HG03575 (cell line): ENCODE data around the gene DDI2.
"Not testable (repeated sequence)": the region's sequence is repeated elsewhere in the genome, so short reads cannot be mapped to it uniquely, and the experiment has no call there.

Experiments
- ATAC-seq: cut with Tn5 transposase; IDR thresholded peaks from one replicate; pipeline ENCODE4 v1.9.1; 2021; ENCODE audit not compliant: unreplicated experiment, insufficient number of reproducible peaks, low FRiP score; ENCODE audit errors: extremely low read depth

The DDI2 gene

GRCh38 chr1:15627343-15627988, 10.2 kb downstream of the DDI2 start:
- peak; percentile 67 for ATAC-seq

- ATAC-seq, result no peak
Observed at GRCh38 chr1:15628003-15628402, 10.7 kb downstream of the DDI2 start.

DNA sequence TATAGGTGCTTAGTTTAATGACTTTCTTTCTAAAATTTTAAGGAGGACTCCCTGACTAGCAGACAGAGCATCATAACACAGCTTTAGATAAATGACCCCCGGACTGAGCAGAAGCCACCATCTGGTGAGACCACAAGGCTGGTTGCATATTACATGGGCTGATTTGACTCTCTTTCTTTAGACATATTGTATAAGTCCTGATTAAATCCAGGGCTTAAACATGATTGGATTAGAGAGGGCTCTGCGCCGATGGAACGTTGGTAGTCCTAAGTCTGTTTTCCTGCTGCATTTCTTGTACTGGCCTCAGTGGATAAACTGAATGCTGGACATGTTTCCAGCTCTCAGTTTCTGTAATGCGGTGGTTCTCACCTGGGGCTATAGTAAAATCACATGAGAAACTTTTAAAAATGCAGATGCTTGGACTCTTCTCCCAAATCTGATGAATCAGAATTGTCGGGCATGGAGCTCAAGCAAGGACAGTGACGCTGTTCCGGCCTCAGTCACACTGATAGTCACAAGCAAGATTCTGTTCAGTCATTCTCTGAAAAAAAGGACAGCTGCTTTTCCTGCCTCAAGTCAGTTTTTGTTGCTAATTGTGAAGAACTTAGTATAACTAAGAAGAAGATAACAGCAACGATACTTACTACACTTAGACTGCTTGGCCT, 16.6 kb downstream of the DDI2 start:
- no peak for ATAC-seq

- ATAC-seq, result no peak
Observed at GRCh38 chr1:15636436-15636835, 19.2 kb downstream of the DDI2 start.

DNA sequence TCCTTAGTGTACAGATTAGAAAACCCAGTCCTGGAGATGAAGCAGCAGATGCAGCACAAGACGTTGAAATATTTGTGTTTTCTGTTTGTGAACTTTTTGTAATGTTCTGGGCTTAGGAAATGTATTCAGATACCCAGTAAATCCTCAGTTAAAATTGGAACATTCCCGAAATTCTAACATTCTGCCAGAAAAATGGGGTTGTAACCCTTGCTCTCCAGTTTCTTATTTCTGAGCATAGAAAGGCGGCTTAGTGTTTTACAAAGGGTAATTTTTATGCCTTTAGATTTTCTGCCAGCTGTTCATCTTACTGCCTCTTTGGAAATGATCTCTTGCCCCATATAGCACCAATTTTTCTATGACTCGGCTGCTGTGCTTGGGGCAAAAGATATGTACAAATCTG, 20.6 kb downstream of the DDI2 start:
- ATAC-seq, result no peak

DNA sequence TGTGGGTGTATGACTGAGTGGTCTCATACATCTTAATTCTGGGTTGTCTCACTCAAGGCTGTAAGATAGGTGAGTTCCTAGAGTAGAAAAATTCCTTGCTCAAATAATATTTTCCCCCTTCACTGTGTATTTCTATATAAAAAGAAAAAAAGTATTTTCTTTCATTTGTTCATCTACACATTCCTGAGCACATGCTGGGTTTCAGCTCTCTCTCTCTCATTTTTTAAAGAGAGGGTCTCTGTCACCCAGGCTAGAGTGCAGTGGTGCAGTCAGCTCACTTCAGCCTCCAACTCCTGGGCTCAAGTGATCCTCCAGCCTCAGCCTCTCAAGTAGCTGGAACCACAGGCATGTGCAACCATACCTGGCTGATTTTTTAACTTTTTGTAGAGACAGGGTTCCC, 22.0 kb downstream of the DDI2 start:
- no peak for ATAC-seq

DNA sequence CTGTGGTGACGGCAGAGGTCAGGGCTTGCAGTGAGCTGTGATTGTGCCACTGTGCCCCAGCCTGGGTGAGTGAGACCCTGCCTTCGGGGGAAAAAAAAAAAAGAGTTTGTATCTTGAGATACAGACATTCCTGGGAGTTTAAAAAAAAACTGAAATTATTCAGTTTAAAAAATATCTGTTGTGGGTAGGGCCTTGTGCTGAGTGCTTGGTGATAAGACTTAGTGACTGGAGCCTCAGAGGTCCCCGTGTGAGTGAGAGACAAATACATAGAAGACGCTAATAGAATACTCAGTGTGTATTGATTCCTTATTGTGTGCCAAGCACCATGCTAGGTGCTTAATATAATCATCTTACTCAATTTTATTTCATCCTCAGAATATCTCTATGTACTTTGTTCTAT, 22.7 kb downstream of the DDI2 start:
- ATAC-seq, result no peak

DNA sequence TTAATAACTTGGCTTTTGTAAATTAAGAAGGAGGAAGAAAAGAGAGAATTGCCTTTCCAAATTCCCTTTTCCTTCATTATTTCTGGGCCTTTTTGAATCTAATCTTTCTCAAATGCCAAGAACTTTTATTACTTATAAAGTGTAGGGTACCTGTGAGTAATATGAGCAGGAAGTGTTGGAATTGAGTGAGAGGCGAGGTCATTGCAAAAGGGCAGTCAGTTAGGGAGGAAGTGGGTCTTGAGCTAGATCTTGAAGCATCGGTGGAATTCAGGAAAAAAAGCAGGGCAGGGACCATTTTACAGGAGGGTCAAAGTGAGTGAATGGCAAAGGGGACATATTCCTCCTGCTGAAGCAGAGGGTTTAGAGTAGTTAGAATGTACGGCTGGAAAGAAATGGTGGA, 23.4 kb downstream of the DDI2 start:
- ATAC-seq, result no peak

- no peak for ATAC-seq
Observed at GRCh38 chr1:15649937-15650336, 32.7 kb downstream of the DDI2 start.

DNA sequence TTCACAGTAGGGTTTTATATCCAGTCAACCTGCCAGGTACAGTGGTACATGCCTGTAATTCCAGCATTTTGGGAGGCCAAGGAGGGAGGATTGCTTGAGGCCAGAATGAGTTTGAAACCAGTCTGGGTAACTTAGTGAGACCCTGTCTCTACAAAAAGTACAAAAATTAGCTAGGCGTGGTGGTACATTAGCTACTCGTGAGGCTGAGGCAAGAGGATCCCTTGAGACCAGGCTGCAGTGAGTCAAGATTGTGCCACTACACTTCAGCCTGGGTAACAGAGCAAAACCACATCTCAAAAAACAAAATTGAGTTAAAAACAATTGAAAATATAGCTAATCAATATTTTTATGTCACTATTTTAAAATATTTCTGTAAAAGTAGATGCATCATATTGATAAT, 33.2 kb downstream of the DDI2 start:
- no peak for ATAC-seq

DNA sequence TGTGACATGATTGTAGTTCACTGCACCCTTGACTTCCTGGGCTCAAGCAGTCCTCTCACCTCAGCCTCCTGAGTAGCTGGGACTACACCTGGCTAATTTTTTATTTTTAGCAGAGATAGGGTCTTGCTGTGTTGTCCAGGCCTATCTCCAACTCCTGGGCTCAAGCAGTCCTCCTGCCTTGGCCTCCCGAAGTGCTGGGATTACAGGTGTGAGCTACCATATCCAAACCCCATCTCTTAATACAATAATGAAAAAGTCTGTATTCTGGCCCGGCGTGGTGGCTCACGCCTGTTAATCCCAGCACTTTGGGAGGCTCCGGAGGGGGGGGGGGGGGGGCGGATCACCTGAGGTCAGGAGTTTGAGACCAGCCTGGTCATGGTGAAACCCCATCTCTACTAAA, 34.9 kb downstream of the DDI2 start:
- ATAC-seq, result not testable (repeated sequence)

DNA sequence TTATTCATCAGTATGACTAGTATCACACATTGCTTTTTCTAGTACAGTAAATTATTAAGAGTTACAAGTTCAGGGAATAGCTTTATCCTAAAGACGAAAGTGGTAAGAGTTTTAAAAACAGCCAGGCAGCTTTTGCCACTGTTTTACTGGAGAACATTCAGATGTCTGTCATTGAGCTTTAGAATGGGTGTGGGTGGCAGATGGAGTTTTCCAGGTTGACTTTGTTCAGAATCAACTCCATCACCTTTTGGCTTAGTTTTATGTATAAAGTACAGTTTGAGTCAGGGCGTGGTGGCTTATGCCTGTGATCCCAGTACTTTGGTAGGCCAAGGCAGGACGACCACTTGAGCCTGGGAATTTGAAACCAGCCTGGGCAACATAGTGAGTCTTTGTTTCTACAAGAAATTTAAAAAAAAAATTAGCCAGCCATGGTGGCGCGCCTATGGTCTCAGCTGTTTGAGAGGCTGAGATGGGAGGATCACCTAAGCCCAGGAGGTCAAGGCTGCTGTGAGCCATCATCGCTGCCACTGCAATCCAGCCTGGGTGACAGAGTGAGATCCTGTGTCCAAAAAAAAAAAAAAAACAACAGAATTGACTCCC, 36.9 kb downstream of the DDI2 start:
- ATAC-seq, result no peak

DNA sequence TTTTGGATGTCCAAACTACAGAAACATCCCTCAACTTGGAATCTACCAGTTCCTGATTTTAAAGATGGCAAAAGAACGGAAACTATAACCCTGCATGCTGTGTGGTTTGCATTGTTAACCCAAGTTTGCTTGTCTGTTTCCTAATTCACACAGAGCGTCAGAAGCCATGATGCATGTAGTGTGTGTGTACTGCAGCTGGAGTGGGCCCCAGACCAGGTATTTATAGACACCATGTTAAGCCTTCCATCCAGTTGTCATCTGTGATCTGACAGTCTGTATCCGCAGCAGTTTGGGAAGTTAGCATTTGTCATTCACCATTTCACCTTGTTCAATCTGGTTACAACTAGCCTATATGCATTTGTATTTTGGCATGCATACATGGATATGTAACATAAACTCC, 39.2 kb downstream of the DDI2 start:
- ATAC-seq, result no peak

DNA sequence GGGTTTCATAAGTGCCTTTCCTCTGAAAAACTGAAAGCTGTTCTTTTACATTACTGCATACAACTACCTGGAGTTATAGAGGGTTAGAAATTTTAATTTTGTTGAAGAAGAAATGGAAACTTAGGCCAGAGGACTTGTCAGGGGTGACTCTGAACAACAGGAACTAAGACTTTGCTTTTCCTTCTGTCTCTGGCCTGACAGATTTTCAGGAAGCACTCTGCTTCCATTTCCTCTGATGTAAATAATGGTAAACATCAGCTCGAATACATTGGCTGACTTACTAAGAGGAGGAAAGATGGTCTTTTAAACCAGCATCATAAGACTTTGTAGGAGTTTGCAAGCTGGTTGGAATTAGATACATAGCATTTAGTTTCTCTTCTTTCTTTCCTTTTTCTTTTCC, 39.8 kb downstream of the DDI2 start:
- ATAC-seq, result no peak

DNA sequence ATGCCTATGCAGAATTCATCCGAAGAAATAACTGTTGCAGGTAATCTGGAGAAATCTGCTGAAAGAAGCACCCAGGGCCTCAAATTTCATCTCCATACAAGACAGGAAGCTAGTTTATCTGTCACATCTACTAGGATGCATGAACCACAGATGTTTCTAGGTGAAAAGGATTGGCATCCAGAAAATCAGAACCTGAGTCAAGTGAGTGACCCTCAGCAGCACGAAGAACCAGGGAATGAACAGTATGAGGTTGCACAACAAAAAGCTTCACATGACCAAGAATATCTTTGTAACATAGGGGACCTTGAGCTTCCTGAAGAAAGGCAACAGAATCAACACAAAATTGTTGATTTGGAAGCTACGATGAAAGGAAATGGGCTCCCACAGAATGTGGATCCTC, 42.9 kb downstream of the DDI2 start:
- ATAC-seq, result no peak

DNA sequence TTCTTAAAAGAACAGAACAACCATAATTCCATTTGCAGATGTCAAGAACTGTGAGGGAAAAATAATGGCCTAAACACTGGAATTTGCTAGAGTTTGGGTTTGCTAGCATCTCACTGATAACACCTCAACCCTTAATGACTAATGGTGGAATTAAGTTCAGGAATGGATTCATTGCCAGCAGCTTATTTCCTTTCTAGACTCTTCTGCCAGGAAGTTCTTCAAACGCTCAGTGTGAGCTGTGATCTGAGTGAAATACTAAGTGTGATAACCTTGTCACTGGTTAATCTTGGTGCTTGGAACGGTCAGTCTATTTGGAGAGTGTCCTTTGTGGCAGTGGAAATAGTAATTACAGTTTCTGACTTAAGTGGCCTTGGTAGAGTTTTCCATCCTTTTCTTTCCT, 45.2 kb downstream of the DDI2 start:
- no peak for ATAC-seq

GRCh38 chr1:15663925-15664324, 46.7 kb downstream of the DDI2 start:
- no peak for ATAC-seq

- no peak for ATAC-seq
Observed at GRCh38 chr1:15667362-15667761, 50.1 kb downstream of the DDI2 start.

DNA sequence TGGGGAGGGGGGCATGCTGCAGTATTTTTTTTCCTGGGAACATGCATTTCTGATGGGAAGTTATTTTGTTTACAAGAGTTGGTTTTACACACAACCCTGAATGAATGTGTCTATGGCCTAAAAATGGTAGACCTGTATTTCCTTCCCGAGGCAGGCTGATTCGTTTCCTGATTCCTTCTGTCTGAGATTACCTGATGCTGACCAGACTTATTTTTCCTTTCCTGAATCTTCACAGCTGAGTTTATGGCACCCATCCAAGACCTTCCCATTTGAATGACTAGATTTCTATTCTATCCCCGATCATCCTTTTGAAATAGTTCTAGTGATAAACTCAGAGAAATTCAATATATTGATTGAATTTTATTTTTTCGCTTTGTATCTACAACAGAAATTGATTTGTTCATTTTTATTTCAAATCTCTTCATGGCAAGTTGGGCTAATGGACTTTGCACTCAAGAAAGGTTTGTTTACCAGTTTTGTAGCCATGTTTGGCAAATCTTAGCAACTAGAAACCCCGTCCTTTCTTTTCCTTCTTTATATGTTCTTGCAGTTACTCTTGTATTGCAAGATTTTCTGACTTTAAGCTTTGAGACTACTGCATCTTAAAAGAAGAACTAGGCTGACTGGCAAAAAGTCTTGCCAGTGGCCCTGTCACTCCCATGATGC, 51.0 kb downstream of the DDI2 start:
- ATAC-seq, result no peak

- ATAC-seq, result no peak
Observed at GRCh38 chr1:15669074-15669473, 51.8 kb downstream of the DDI2 start.
